RKO (cell line): ENCODE measurements around the gene EPOP.

Source experiments
- DNase-seq: peaks from one replicate; pipeline ENCODE4 v3.0.0-alpha.2; 2016; ENCODE audit warnings: low spot score

EPOP gene

DNA sequence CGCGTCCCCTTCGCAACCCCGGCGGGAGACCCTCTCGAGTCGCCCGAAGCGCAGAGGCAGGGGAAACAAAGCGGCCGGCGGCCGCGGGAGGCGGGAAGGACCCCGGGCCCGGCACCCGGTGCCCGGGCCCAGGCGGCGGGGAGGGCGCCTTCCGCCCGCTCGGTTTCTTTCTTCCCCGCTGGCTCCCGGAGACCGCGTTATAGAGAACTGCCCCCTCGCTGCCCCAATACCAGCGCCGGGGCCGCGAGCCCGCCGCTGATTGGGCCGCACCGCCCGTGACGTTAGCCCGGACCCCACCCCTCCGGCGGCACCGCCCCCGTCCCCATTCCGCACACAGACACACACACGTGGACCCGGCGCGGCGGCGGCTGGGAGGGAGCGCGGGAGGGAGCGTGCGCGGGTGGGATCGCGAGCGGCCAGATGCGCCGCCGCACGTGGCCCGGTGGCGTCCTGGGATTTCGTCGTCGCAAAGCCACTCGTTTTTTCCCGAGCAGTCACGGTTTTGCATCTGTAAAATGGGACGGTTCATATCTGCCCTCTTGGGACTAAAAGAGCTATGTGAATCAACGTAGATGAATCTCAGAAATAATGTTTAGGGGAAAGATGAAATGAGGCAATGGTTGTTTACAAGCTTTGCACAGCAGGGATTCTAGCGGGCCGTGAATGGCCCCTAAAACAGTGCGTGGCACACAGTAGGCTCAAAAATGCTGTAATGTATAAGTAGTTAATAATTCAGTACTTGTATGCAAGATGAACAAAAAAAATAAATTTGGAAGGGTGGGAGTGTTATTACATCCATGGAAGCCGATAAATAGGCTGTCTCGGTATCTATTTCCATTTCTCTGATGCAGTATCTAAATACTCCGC, at the start of gene EPOP:
EPOP (minus strand) TSS at position 209 of the 867 bp plus-strand sequence. CDS start 462 bp downstream, outside the sequence.
- DNase-seq = peak; percentile 86

DNA sequence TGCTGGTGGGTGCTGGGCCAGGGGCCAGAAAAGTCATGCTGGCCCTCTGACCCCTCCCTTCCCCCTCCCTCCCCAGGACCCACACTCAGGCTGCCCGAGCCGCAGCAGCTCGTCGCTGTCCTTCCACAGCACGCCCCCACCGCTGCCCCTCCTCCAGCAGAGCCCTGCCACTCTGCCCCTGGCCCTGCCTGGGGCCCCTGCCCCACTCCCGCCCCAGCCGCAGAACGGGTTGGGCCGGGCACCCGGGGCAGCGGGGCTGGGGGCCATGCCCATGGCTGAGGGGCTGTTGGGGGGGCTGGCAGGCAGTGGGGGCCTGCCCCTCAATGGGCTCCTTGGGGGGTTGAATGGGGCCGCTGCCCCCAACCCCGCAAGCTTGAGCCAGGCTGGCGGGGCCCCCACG, 47.0 kb upstream of the EPOP start:
- DNase-seq = no peak

DNA sequence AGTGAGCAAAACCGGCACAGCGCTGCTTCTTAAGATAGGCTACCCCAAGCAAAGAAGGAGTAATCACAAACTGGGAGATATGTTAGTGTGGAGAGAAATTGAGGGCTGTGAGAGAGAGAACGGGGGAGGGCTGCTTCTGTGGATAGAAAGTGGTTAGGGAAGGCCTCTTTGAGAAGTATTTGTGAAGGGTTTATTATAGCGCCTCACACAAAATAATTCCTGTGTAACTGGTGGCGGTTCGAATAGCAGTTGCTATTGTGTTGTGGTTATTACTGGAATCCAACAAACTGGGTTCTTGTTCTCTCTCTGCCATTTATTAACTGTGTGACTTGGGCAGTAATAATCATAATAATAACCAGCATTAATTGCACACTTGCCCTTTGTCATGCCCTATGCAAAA, 46.2 kb upstream of the EPOP start:
- no peak for DNase-seq

DNA sequence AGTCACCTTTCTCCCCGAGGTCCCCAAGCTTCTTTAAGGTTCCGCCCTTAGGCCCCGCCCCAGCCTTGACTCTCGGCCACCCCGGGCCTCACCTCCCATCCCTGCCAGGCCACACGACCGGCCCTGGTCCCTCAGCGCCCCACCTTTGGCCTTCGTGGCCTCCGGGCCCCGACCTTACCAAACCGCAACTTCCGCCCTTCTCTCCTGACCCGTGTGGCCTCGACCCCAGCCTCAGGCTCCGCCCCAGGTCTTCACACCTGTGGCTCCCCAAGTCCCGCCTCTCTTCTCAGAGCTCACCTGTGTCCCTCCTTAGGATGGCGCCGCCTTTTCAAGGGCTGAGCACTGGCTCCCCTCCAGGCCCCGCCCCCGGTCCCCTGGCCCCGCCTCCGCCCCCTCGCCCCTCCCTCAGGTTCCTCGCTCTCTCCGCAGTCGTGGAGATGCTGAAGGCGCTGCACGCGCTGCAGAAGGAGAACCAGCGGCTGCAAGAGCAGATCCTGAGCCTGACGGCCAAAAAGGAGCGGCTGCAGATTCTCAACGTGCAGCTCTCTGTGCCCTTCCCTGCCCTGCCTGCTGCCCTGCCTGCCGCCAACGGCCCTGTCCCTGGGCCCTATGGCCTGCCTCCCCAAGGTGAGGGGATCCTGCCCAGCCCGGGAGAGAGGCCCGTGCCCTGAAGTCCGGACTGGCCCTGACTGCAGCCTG, 45.3 kb upstream of the EPOP start:
- no peak for DNase-seq

DNA sequence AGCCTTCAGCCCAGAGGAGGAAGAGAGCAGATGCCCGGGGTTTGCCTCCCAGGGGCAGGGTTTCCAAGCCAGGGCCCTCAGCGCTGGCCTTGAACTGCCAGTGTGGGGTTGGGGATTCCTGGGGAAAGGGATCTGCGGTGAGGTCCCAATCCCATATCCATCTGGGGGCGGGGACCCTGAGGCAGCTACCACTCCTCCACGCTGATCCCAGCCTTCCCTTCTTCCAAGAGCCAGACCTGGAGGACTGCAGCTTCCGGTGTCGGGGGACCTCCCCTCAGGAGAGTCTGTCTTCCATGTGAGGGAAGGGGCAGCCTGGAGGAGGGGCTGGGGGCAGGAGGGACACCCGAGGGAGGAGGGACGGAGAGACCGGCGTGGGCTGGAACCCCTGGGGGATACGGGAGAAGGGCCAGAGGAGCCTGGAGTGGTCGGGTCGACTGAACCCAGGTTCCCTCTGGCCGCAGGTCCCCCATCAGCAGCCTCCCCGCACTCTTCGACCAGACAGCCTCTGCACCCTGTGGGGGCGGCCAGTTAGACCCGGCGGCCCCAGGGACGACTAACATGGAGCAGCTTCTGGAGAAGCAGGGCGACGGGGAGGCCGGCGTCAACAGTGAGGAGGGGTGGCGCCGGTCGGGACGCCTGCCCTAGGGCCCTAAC, 44.7 kb upstream of the EPOP start:
- DNase-seq = no peak

DNA sequence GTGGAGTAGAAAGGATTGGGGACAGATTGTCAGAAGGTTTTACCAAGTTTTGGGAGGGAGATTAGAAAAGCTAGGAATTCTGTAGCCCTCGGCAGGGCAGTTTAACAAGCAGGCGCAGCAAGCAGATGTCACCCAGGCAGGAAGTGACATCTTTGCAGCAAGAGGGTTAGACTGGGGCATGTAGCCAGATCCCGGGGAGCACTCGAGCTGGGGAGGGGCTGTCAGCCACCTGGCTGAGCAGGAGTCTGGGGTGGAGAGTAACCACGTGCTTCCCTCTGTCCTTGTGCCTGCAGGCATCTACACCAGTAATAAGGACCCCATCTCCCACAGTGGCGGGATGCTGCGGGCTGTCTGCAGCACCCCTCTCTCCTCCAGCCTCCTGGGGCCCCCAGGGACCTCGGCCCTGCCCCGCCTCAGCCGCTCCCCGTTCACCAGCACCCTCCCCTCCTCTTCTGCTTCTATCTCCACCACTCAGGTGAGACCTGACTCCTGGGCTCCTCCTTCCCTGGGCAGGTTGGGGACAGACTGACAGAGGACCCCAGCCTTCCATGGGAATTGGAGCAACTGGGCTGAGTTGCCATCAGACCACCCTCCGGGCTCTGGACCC, 42.5 kb upstream of the EPOP start:
- DNase-seq = no peak

DNA sequence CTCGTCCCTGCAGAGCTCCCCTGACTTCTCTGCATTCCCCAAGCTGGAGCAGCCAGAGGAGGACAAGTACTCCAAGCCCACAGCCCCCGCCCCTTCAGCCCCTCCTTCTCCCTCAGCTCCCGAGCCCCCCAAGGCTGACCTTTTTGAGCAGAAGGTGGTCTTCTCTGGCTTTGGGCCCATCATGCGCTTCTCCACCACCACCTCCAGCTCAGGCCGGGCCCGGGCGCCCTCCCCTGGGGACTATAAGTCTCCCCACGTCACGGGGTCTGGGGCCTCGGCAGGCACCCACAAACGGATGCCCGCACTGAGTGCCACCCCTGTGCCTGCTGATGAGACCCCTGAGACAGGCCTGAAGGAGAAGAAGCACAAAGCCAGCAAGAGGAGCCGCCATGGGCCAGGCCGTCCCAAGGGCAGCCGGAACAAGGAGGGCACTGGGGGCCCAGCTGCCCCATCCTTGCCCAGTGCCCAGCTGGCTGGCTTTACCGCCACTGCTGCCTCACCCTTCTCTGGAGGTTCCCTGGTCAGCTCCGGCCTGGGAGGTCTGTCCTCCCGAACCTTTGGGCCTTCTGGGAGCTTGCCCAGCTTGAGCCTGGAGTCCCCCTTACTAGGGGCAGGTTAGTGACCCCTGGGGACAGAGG, 41.7 kb upstream of the EPOP start:
- no peak for DNase-seq

DNA sequence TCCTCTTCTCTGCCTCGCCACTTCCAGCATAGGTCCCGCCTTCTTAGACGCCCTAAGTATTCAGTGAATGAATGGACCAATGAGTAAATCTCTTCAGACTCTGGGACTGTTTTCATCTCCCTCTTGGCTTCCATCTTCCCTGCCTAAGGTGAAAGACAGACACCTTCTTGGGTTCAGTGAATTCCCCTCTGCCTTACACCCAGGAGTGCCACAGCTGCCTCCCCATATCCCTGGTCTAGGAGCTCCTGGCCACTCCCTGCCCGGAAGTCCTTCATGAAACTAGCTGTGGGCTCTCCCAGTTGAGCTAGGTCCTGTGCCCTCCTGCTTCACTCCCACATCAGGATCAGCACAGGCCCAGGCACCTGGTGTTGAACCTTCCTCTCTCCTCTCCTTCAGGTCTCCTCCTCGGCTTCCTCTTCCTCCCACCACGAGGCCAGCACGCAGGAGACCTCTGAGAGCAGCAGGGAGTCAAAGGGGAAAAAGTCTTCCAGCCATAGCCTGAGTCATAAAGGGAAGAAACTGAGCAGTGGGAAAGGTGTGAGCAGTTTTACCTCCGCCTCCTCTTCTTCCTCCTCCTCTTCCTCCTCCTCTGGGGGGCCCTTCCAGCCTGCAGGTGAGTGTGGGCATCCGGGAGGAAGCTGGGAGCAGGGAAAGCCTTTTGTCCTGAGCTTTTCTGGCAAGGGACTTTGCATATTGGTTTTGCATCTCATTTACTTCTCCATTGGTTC, 40.6 kb upstream of the EPOP start:
- DNase-seq = no peak

DNA sequence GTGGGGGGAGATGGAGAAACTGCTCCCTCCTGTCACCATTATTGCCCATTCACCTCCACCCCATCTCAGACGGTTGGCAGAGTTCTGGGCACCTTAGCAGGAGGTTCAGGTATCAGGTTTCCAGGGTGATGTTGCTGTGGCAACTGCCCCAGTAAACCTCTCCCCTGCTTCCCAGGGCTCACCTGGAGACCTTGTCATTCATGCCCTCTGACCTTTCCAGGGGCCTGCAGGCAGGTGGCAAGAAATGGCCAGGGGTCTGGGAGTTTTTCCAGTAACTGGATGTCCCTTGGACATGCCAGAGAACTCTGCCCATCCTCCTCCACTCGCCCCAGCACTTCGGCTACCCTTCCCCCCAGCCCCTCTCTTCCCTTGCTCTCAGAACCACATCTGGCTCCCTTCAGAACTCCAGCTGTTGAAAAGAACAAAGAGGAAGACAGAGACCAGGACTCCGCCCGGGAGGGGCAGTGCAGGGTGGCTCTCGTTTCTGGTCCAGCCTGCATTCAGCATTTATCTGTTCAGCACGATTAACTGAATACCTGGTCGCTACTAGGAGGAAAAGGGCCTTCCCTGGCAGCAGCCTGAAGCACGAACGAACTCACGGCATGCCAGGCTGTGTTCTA, 38.8 kb upstream of the EPOP start:
- DNase-seq = no peak

DNA sequence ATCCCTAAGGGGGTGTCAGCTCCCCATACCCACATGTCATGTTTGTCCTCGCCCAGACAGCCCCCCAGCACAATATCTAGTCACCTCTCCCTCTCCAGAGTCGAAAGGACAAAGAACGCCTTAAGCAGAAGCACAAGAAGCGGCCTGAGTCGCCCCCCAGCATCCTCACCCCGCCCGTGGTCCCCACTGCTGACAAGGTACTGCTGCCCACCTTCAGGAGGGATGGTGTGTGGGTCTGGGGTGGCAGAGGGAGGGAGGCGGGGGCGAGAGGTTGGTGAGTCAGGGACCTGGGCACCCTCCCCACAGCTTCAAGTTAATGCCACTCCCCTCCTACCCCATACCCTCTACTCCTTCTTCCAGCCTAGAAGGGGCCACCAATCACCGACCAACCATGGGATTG, 37.8 kb upstream of the EPOP start:
- no peak for DNase-seq

DNA sequence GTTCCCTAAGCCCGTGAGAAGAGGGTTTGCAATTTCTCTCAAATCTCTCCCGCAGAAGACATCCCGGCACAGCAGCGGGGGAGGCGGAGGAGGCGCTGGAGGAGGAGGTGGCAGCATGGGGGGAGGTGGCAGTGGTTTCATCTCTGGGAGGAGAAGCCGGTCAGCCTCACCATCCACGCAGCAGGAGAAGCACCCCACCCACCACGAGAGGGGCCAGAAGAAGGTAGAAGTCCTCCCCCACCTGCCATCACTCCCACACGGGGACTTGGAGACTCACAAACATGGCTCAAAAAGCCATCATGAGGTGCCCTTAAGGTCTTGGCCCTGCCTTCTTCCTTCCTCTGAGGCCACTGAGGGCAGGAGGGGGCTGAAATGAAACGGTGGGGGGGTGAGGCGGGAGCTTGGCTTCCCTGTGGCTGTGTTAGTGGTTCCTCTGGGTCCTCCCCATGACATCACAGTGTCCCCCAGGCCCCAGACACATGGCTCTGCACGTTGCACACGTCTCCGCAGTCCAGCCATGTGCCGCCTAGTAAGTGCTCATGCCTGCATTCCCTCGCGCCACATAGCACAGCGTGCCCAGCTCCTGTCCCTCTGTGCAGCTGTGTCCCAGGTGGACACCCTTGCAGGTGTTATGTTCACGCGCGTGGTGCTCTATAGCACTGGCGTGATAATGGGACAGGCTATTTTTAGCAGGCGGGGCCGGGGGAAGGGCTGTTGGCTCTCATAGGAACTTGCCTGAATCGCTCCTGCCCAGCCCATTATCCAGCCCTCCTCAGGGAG, 37.2 kb upstream of the EPOP start:
- no peak for DNase-seq

DNA sequence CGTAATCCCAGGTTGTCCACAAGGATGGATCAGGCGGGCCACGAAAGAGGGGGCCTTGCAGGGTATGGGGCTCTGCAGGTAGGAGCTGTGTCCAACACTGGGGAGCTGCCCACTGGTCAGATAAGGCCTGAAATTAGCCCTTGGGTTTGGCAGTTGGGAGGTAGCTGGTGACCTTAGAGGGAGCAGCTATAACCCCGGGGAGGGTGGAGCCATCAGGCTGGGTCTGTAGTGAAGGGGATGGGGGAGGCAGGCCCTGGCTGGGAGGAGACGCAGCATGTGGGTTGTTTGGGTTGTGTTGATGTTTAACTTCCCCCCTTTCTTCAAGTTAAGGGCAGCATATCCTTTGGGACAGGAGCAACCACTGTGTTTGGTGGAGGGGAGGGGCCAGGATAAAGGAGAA, 36.2 kb upstream of the EPOP start:
- DNase-seq = no peak

DNA sequence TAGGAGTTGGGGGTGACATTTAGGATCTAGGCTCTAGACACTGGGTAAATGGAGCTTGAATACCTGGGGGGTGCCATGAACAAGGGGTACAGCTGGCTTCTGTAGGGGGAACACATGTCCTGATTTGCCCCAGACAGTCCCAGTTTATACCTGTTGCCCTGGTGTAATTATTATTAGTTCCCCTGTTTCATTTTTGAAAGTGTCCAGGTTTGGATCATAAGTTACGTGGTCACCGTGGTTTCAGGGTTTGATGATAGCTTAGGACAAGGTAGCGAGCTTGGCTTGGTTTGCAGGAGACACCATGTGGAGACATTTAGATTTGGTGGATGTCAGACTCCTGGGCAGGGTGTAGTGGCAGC, 35.8 kb upstream of the EPOP start:
- DNase-seq = no peak

DNA sequence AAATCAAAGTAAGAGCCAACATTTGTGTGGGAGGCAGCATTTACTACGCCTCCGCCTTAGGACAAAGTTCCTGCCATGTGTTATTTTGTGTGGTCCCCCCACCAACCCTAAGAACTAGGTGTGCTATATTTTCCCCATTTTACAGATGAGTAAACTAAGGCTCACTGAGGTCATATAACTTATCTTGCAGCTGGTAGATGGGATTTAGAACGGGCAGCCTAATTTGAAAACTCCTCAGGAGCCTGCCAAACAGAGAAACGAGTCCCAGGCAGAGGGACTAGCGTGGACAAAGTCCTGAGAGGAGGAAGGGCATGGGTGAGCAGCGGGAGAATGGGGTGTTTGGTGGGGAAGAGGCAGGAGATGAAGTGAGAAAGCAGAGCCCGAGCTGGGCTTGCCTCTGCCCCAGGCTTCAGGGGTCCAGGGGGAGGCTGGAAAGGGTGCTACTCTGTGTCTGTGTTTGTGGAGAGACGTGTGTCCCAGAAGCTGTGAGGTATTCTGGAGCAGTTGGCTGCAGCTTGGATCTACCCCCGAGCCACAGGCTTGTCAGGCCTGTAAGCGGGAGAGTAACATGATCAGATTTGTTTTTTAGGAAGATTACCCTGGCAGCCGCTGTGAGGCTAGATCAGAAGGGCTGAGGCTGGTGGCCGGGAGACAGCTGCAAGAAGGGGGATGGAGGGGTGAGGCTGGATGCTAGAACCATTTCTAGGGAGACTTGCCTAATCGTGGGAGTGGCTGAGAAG, 35.3 kb upstream of the EPOP start:
- no peak for DNase-seq

DNA sequence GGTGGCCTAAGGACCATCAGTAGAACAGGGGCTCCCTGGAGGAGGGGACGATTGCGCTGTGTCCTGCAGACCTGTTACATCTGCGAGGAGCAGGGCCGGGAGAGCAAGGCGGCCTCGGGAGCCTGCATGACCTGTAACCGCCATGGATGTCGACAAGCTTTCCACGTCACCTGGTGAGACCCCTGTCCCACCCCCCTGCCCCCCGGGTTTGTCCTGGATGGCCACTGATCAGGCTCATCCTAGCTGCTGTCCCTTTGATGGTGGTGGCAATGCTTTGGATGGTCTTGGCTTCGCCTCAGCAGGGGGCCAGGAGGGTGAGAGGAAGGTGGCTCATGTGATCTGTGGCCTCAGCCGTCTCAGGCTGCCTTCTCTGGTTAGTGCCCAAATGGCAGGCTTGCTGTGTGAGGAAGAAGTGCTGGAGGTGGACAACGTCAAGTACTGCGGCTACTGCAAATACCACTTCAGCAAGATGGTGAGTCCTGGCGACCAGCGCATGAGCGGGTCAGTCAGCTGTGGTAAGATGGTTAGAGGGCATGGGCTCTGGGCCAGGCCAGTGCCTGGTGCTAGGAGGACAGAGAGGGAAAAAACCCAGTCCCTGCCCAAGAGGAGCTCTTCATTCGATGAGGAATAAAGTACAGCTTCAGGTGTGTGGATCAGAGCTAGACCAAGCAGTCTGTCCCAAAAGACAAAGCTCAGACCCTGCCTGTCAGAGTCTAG, 34.5 kb upstream of the EPOP start:
- DNase-seq = no peak

DNA sequence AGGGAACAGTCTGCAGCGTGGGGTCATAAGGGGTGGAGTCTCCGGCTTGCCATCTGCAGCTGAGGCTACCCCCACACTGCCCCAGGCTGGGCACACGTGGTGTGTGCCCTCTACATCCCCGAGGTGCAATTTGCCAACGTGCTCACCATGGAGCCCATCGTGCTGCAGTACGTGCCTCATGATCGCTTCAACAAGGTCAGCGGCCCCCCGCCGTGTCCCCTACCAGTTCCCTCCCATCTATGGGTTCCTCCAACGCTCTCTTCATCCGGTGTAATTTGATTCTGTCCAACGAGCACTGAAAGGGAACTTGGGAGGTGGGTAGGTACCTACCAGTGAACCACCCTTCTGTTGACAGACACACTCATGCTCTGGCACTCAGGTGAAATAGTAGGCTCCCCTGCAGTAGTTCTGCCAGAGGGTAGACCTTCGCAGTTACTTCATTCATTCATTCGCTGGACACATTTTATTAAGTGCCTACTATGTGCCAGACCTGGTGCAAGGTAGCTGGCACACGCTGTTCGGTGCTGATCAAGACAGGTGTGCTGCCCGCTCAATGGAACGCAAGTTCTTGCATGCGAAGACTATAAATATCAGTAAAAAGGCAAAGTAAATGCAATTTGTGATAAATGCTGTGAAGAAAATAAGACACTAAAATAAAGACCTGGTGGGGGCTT, 33.1 kb upstream of the EPOP start:
- DNase-seq = no peak

DNA sequence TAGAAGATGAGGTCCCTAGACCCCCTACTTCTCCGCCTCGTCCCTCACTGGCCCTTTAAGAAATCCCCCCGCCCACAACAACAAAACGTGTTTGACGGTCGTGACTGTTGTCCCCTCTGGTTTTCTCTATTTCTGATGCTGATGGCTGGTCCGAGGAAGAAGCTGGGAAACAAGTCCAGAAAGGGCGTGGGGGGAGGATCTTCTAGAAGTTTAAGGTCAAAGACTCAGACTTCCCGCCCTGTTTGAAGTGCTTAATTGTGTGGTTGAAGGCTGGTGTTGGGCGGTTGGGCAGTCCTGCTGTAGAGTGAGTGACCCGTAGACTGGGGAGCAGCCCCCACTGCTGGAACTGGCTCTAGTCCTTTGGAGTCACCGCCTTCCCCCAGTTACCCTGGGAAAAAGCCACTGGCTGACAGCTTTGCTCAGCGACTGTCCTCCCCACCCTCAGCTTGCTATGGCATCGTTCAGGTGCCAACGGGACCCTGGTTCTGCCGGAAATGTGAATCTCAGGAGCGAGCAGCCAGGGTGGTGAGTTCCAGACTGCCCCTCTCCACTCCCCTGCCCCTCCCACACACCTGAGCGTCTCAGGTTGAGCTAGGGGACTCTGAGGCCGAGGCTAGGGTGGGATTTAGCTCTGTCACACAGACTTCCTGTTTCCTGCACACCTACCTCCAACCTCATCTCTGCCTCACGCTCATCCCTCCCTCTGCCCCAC, 31.9 kb upstream of the EPOP start:
- DNase-seq = peak; percentile 32
